ACC112 (cell line): ENCODE data around the gene CPA5.

Source experiments
- H2AFZ ChIP-seq: fragments of 200-600 bp; sonication (generic); one replicate; pipeline ENCODE4 v1.6.0; 2017; ENCODE audit warnings: antibody characterized with exemption, low read length; ENCODE audit not compliant: unreplicated experiment
- H3K27ac ChIP-seq: fragments of 200-600 bp; sonication (generic); 2 replicates; pipeline ENCODE4 v1.5.1; 2014; ENCODE audit warnings: low read depth, mild to moderate bottlenecking, antibody characterized with exemption, low read length, moderate library complexity
- H3K27me3 ChIP-seq: fragments of 200-600 bp; sonication (generic); 2 replicates; pipeline ENCODE4 v1.6.1; 2014; ENCODE audit warnings: mild to moderate bottlenecking, antibody characterized with exemption, low read length, moderate library complexity, mixed read lengths; ENCODE audit not compliant: insufficient read depth
- H3K36me3 ChIP-seq: fragments of 200-600 bp; sonication (generic); 2 replicates; pipeline ENCODE4 v1.6.1; 2016; ENCODE audit warnings: mild to moderate bottlenecking, antibody characterized with exemption, low read length, moderate library complexity, mixed read lengths; ENCODE audit not compliant: insufficient read depth
- H3K4me1 ChIP-seq: fragments of 200-600 bp; sonication (generic); one replicate; pipeline ENCODE4 v1.6.1; 2016; ENCODE audit warnings: low read length, mixed read lengths; ENCODE audit not compliant: insufficient read depth, unreplicated experiment, control insufficient read depth
- H3K4me3 ChIP-seq: fragments of 200-600 bp; sonication (generic); 2 replicates; pipeline ENCODE4 v1.5.1; 2014; ENCODE audit warnings: mild to moderate bottlenecking, low read depth, low read length
- H3K79me2 ChIP-seq: fragments of 200-600 bp; sonication (generic); one replicate; pipeline ENCODE4 v1.6.0; 2016; ENCODE audit warnings: low read length; ENCODE audit not compliant: control insufficient read depth, unreplicated experiment, insufficient read depth

CPA5 gene

DNA sequence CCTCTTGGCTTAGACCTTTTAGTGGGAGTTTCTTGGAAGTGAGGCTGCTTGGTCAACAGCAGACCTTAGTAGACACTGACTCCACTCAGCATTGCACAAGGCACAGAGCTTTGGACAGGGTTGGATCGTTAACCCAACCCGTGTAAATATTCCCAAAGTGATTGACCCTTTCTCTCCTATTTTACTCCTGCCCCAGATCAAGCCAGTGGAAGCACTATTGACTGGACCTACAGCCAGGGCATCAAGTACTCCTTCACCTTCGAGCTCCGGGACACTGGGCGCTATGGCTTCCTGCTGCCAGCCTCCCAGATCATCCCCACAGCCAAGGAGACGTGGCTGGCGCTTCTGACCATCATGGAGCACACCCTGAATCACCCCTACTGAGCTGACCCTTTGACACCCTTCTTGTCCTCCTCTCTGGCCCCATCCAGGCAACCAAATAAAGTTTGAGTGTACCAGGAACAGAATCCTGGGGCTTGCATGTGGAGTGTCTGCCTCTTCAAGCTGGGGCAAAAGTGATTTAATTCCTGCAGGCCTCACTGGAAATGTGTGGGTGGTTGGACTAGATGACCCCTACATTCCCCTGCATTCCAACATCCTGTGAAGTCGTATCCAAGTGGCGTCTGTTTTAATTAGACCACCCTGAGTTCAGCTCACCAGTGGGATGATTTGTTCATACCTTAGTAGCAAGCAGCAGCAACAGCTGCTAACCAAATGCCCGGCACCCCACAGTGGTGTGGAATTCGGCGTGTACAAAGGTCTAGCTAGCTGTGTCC, 43.2 kb downstream of the CPA5 start:
- Histone ChIP-seq H3K79me2 (no peaks in the 10 kb centered on the region), H3K4me3 (no peak overlapping the region), H3K27ac (no peak overlapping the region), H3K4me1 (peaks cover 14% of the 10 kb centered on the region), H3K36me3 (no peaks in the 10 kb centered on the region), H2AFZ (no peak overlapping the region), H3K27me3 (no peaks in the 10 kb centered on the region)

DNA sequence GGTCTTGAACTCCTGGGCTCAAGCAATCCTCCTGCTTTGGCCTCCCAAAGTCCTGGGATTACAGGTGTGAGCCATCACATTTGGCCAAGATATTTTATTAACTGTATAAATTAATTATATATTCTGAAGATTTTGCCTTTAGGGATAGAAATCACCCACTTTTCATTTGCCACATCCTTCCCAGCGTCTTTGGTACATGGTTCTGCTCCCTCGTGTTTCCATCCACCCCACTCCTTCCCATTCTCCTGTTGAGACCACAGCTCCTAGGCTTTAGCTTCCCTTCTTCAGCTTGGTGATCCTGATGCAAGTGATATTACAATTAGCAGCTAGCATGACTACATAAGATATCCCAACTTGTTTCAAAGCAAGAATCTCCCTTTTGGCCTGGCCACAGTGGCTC, 44.1 kb downstream of the CPA5 start:
- peaks cover 17% of the 10 kb centered on the region for H3K4me1 ChIP-seq
- H3K27me3 ChIP-seq, result no peaks in the 10 kb centered on the region
- H3K79me2 ChIP-seq, result no peaks in the 10 kb centered on the region
- H3K36me3 ChIP-seq, result no peaks in the 10 kb centered on the region
- H3K27ac ChIP-seq, result no peak overlapping the region
- H2AFZ ChIP-seq, result no peak overlapping the region
- H3K4me3 ChIP-seq, result no peak overlapping the region

DNA sequence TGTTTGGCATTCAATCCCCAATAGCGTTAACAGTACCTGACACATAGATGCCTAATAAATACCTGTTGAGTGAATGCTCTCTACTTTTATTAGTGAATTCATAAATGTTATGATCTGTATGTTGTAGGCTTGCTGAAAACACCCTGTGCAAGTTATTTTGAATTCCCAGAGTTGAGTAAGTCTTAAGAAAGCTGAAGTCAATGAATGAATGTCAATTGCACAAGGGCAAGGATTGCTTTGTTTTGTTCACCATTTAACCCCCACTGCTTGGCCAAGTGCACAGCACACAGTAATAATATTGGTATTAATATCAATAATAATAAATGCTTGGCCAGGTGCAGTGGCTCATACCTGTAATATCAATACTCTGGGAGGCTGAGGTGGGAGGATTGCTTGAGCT, 45.9 kb downstream of the CPA5 start:
- Histone ChIP-seq H3K4me1 (peaks cover 17% of the 10 kb centered on the region), H3K36me3 (no peaks in the 10 kb centered on the region), H3K79me2 (no peaks in the 10 kb centered on the region), H3K27me3 (no peaks in the 10 kb centered on the region), H2AFZ (no peak overlapping the region), H3K27ac (no peak overlapping the region), H3K4me3 (no peak overlapping the region)

DNA sequence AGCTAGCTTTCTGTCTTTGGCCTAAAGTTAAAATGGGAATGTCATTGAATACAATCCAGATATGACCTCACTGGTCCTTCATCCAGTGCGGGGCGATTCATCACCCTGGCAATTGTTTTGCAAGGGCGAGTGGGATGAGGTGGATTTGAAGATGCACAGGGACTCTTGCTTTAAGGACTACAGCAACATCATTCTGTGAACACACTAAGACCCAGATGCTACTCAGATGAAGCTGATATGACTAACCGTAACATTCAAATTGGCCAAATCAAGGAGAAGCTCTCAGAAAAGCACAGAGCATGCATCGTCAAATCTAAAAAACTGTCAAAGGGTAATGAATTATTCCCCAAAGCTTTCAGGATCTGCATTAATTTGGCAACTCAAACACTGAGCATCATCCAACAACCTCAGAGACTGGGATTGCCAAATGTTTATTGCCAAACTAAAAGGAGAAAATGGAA, 48.5 kb downstream of the CPA5 start:
- H3K4me3 ChIP-seq, result no peak overlapping the region
- H2AFZ ChIP-seq, result no peak overlapping the region
- H3K79me2 ChIP-seq, result no peaks in the 10 kb centered on the region

DNA sequence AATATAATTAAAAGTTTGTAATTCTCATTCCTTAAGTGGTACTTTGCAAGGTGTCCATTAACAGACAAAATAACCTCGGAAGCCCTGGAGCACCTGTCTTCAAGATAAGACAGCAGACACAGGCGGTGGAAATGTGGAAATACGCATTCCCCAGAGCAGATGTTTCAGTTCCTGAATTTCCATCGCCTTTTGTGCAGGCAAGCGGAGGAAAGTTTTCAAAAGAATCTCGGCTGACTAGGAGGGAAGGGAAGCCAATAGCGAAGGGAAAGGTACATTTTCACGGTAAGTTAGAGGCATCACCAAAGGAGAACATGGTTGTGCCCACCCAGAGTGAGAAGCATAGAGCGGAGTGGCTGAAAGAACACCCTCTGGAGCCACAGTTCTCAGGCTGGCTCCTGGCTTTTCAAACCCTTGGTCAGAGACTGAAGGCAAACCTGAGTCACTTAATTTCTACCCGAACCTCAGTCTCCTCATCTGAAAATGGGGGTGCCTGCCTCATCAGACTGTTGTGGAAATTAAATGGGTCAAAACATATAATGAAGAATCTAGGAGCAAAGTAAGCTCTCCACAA, 49.3 kb downstream of the CPA5 start:
- H3K79me2 ChIP-seq, result no peaks in the 10 kb centered on the region

More for the DNA sequence above, 48.5 kb downstream of the CPA5 start:
- H3K27me3 ChIP-seq, result no peaks in the 10 kb centered on the region
- H3K27ac ChIP-seq, result peak overlapping the region; percentile 13; the same call in 1 of the 2 replicates
- peaks cover 17% of the 10 kb centered on the region for H3K4me1 ChIP-seq
- H3K36me3 ChIP-seq, result peaks cover under 1% of the 10 kb centered on the region; the same call in 1 of the 2 replicates

DNA sequence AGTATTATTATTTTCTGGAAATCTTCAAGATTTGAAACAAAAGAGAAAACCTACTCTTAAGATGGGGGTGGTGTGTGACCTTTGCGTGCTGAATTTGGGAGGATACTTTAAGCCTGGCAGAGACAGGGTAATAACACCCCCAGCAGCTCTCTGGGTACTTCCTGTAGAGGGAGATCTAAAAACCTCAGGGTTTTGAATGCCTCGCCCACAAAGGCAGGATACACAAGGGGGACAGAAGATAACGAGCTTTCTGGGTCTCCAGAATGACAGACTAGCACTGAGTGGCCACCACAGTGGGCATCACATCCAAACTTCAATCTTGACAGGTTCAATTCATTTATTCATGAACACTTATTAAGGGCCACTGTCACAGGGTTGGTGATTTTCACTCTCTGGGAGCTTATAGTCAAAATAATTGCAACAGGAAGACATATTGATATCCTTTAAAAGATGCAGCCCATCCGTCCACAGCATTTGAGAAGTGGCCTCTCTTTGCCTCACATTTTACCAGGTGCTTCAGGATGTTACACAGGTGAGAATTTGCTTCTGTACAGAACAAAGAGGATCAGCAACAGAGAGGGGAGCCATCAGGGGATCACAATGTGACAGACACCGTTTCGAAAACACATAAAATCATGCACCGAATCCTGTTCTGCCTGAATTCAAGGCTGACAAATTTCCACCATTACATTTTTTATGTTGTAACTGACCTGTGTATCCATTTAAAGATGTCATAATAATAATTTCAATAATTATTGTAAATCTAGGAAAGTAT, 50.0 kb downstream of the CPA5 start:
- no peak overlapping the region for H3K27ac ChIP-seq
- H3K79me2 ChIP-seq, result no peaks in the 10 kb centered on the region
- peaks cover 8% of the 10 kb centered on the region; the same call in 1 of the 2 replicates for H3K36me3 ChIP-seq
- no peak overlapping the region for H3K4me3 ChIP-seq
- H3K4me1 ChIP-seq, result peaks cover 17% of the 10 kb centered on the region
- H2AFZ ChIP-seq, result no peak overlapping the region
- no peaks in the 10 kb centered on the region for H3K27me3 ChIP-seq

More for the DNA sequence above, 49.3 kb downstream of the CPA5 start:
- Histone ChIP-seq H3K27ac (no peak overlapping the region), H3K27me3 (no peaks in the 10 kb centered on the region), H2AFZ (no peak overlapping the region), H3K4me3 (no peak overlapping the region), H3K4me1 (peaks cover 17% of the 10 kb centered on the region), H3K36me3 (peaks cover 8% of the 10 kb centered on the region; the same call in 1 of the 2 replicates)

DNA sequence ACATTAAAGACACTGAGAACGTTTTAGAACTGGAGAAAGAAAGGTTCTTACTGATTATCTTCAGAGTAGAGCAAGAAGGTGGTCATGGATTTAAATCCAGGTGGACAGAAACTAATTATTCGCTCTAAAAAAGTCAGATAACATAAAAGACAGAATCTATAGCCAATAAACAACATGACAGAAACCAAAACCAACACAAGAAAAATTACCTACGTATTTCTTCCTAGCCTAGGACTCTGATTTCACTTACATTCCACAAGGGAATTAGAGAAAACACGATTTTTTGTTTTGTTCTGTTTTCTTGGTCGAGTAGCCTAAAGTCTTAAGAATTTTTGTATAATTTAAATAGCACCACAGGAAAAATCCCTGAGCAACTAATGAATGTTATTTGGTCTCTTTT, 50.8 kb downstream of the CPA5 start:
- H3K27ac ChIP-seq, result no peak overlapping the region
- no peak overlapping the region for H2AFZ ChIP-seq
- peaks cover 17% of the 10 kb centered on the region for H3K4me1 ChIP-seq
- no peaks in the 10 kb centered on the region for H3K79me2 ChIP-seq
- peaks cover 8% of the 10 kb centered on the region; the same call in 1 of the 2 replicates for H3K36me3 ChIP-seq
- no peak overlapping the region for H3K4me3 ChIP-seq
- no peaks in the 10 kb centered on the region for H3K27me3 ChIP-seq

DNA sequence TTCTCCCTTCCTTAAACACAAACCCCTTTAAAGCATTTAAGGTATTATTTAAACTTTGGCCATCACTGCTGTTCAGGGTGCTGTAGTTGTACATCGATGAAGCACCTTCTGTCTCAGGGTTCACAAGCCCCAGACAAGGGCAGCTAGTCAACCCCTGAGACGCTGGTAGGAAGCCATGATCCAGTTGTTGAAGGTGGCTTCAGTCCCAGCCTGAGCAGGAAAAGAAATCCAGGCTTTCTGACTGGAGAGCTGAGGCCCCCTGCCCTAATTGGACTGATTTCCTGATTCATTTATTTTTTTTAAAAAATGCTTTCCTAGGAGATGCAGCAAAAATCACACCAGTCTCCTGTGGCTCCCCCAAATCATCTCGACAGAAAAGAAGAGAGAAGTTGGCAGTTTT, 51.5 kb downstream of the CPA5 start:
- Histone ChIP-seq H3K36me3 (peaks cover 8% of the 10 kb centered on the region; the same call in 1 of the 2 replicates), H3K79me2 (no peaks in the 10 kb centered on the region), H3K4me3 (no peak overlapping the region), H3K27ac (no peak overlapping the region), H3K4me1 (peaks cover 17% of the 10 kb centered on the region), H3K27me3 (no peaks in the 10 kb centered on the region), H2AFZ (no peak overlapping the region)

DNA sequence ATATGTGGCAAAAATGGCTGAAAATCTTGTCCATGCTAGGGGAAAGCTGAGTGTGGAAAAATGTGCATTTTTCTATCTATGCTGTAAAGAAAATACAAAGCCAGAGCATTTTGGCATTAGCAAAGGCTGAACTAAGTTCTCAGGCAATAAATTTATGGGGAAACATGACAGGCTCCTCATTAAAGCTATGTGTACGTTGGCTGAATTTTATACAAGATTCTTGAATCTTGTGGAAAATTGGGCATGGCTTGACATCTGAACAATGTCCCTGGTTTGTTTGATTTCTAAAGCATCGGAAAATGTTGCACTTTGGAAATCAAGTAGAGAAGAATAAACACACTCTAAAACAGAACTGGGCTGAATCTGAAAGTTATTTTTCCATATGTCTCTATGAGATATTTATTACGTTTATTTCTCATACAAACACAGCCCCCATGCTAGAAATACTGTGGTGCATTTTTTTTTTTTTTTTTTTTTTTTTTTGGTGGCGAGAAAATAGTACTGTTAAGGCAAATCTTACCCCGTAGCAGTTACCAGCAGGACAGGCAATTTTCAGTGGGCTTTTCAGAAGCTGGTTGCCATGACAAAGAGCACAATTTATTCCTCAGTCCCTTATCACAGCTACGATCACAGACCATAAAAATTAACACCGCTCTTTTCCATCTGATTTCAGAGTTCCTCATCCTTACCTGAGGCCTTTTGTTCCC, 52.6 kb downstream of the CPA5 start:
- no peak overlapping the region for H2AFZ ChIP-seq
- H3K36me3 ChIP-seq, result peaks cover 8% of the 10 kb centered on the region; the same call in 1 of the 2 replicates
- H3K27ac ChIP-seq, result no peak overlapping the region
- no peak overlapping the region for H3K4me3 ChIP-seq
- H3K27me3 ChIP-seq, result no peaks in the 10 kb centered on the region
- peaks cover 10% of the 10 kb centered on the region for H3K4me1 ChIP-seq
- H3K79me2 ChIP-seq, result no peaks in the 10 kb centered on the region

DNA sequence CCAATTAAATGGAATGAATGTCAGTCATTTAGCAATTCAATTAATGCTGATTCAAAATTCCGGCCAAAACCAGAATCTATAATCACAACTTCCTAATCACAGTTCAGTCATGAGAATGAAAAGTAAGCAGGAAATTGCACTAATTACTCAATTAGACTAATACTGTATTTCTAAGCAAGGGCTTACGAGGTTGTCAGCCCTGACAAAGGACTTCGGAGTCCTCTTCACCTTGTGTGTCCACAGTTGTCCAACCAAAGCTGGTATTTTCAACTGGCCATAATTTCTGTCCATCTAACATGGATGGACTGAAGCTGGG, 53.1 kb downstream of the CPA5 start:
- Histone ChIP-seq H3K4me1 (peaks cover 5% of the 10 kb centered on the region), H3K79me2 (no peaks in the 10 kb centered on the region), H3K36me3 (peaks cover 8% of the 10 kb centered on the region; the same call in 1 of the 2 replicates), H2AFZ (no peak overlapping the region), H3K27me3 (no peaks in the 10 kb centered on the region), H3K27ac (no peak overlapping the region), H3K4me3 (no peak overlapping the region)
